GM19193 (cell line): ENCODE measurements around the gene OR4F29.
"Not testable (repeated sequence)": the region's sequence is repeated elsewhere in the genome, so short reads cannot be mapped to it uniquely, and the experiment has no call there.

ENCODE experiments used
- POLR2A ChIP-seq: IDR thresholded peaks from 4 replicates; pipeline ENCODE4 v1.6.1; 2011; ENCODE audit not compliant: insufficient read depth, insufficient read length; ENCODE audit errors: extremely low read depth

The OR4F29 gene

GRCh38 chr1:451578-451977, at the start of gene OR4F29:
Gene OR4F29, minus strand, starts transcription at chr1:451678. Its CDS starts 0 bp downstream, at chr1:451678.
- TF ChIP-seq POLR2A = not testable (repeated sequence)
